Progenitor cell of endocrine pancreas (in vitro differentiated cells): ENCODE results near the gene CARD6. TPM values are rescaled to one million over a fixed set of nuclear protein-coding genes. Genes with fewer than 3 reads are reported as not detected.

Source experiments
- DNase-seq: peaks from one replicate; pipeline ENCODE4 v3.0.0; 2021; ENCODE audit warnings: low spot score; ENCODE audit not compliant: unreplicated experiment
- H3K27ac Mint-ChIP-seq: 2 replicates; pipeline ENCODE4 v1.8.0; 2021; ENCODE audit warnings: mild to moderate bottlenecking, moderate library complexity, mixed read lengths
- H3K27me3 Mint-ChIP-seq: 2 replicates; pipeline ENCODE4 v1.8.0; 2021; ENCODE audit warnings: mixed read lengths
- H3K36me3 Mint-ChIP-seq: 2 replicates; pipeline ENCODE4 v1.8.0; 2022; ENCODE audit warnings: mixed read lengths; ENCODE audit not compliant: insufficient read depth
- H3K4me1 Mint-ChIP-seq: 2 replicates; pipeline ENCODE4 v1.8.0; 2021; ENCODE audit warnings: low read depth, mixed read lengths
- H3K4me3 Mint-ChIP-seq: 2 replicates; pipeline ENCODE4 v1.8.0; 2021; ENCODE audit warnings: low read depth, mild to moderate bottlenecking, moderate library complexity, mixed read lengths
- H3K9me3 Mint-ChIP-seq: 2 replicates; pipeline ENCODE4 v1.8.0; 2021; ENCODE audit warnings: low read depth, mixed read lengths
- CTCF ChIP-seq: fragments of 200-600 bp; sonication (generic); IDR thresholded peaks from one replicate; pipeline ENCODE4 v1.5.0; 2021; ENCODE audit warnings: antibody characterized with exemption, mild to moderate bottlenecking; ENCODE audit not compliant: unreplicated experiment
- total RNA-seq: library from RNA; stranded (reverse); gene quantifications from 2 replicates; pipeline ENCODE4 v1.2.1, GENCODE V29; 2021

Gene CARD6
- total RNA-seq, 1 donor from 2014 or later: 0.74 TPM

- Mint-ChIP-seq H3K9me3 (no peaks in the 10 kb centered on the region), H3K36me3 (peaks cover 11% of the 10 kb centered on the region), H3K27me3 (no peaks in the 10 kb centered on the region), H3K27ac (no peak overlapping the region), H3K4me3 (no peak overlapping the region), H3K4me1 (peaks cover 23% of the 10 kb centered on the region)
- no peak for DNase-seq
- TF ChIP-seq CTCF: no peak
These were observed 3.1 kb upstream of the CARD6 start for GRCh38 chr5:40838086-40838485.

- no peak for TF ChIP-seq CTCF
- H3K27ac Mint-ChIP-seq: no peak overlapping the region
- no peaks in the 10 kb centered on the region for H3K9me3 Mint-ChIP-seq
- no peaks in the 10 kb centered on the region for H3K36me3 Mint-ChIP-seq
- no peak overlapping the region for H3K4me3 Mint-ChIP-seq
- H3K4me1 Mint-ChIP-seq: peaks cover 13% of the 10 kb centered on the region
- no peak for DNase-seq
- H3K27me3 Mint-ChIP-seq: no peaks in the 10 kb centered on the region
These were observed 1.2 kb downstream of the CARD6 start for GRCh38 chr5:40842351-40842750.

- no peak overlapping the region for H3K4me3 Mint-ChIP-seq
- H3K27me3 Mint-ChIP-seq: no peaks in the 10 kb centered on the region
- H3K36me3 Mint-ChIP-seq: no peaks in the 10 kb centered on the region
- no peak for DNase-seq
- TF ChIP-seq CTCF: no peak
- H3K4me1 Mint-ChIP-seq: peaks cover 13% of the 10 kb centered on the region
- no peaks in the 10 kb centered on the region for H3K9me3 Mint-ChIP-seq
- H3K27ac Mint-ChIP-seq: no peak overlapping the region
These were observed 3.4 kb downstream of the CARD6 start for GRCh38 chr5:40844565-40844964.

GRCh38 chr5:40846371-40846770 is 5.2 kb downstream of the CARD6 start:
- no peak for DNase-seq
- no peaks in the 10 kb centered on the region for H3K9me3 Mint-ChIP-seq

GRCh38 chr5:40847525-40847924 is 6.4 kb downstream of the CARD6 start:
- TF ChIP-seq CTCF: no peak
- H3K27me3 Mint-ChIP-seq: no peaks in the 10 kb centered on the region
- H3K9me3 Mint-ChIP-seq: no peaks in the 10 kb centered on the region
- no peak overlapping the region for H3K4me3 Mint-ChIP-seq
- H3K4me1 Mint-ChIP-seq: peaks cover 10% of the 10 kb centered on the region
- DNase-seq: no peak
- no peak overlapping the region for H3K27ac Mint-ChIP-seq
- H3K36me3 Mint-ChIP-seq: no peaks in the 10 kb centered on the region

More at GRCh38 chr5:40846371-40846770, 5.2 kb downstream of the CARD6 start:
- H3K4me3 Mint-ChIP-seq: no peak overlapping the region
- no peak overlapping the region for H3K27ac Mint-ChIP-seq
- TF ChIP-seq CTCF: no peak
- H3K27me3 Mint-ChIP-seq: no peaks in the 10 kb centered on the region
- H3K36me3 Mint-ChIP-seq: no peaks in the 10 kb centered on the region
- peaks cover 12% of the 10 kb centered on the region for H3K4me1 Mint-ChIP-seq
